ENCODE measurements around the gene NRP1. TPM values are rescaled to one million over a fixed set of nuclear protein-coding genes. Genes with fewer than 3 reads are reported as not detected.

NRP1 gene
- total and polyA plus RNA-seq, 2 of the 8 experiments (the other 6 are each of a cell fraction or from before 2014, with no cell fraction given), result 1.2 to 2.1 TPM

DNA sequence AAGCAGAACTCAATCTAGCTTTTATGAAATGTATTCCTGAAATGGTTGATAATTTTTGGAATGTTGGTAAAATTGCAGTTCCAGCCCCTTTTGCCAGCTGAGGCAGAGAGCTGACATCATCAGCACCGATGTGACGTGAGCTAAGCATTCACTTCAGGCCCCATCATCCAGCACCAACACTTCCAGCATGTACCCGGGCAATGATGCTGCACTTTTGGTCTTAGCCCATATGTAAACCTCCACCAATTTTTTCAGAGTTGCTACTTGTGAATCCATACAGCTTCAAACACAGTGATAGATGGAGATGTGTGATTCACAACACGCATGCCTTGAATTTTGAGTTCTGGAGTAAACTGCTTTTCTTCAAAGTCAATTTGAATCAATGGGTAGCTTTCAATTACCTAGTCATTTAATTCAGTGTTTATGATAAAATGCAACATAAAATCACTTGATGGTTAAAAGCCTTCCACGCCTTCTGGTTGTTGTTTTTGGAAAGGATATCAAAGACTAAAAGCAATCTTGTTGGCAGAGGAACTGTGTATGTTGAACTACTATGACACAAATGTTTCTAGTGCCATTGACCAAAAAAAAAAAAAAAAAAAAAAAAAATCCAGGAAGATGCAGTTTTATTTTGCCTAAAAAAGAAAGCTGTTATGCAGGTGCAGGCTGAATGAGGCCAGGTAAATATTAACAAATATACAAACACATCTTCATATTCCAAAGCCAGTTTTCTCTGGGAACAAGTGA lies 73.9 kb downstream of the NRP1 start (continued):
- TF ChIP-seq RFX5 (IDR thresholded peaks at IDR 0.05; ENCODE audit: borderline replicate concordance, low read depth, low read length) (no peak), TAF1 (IDR thresholded peaks at IDR 0.05; ENCODE audit: low read depth, low read length) (no peak), EZH2 (IDR thresholded peaks at IDR 0.05; ENCODE audit: low read depth, low read length, severe bottlenecking) (no peak), SP4 (IDR thresholded peaks at IDR 0.05; ENCODE audit: low read length) (no peak)
- TF ChIP-seq, protein P1, sequence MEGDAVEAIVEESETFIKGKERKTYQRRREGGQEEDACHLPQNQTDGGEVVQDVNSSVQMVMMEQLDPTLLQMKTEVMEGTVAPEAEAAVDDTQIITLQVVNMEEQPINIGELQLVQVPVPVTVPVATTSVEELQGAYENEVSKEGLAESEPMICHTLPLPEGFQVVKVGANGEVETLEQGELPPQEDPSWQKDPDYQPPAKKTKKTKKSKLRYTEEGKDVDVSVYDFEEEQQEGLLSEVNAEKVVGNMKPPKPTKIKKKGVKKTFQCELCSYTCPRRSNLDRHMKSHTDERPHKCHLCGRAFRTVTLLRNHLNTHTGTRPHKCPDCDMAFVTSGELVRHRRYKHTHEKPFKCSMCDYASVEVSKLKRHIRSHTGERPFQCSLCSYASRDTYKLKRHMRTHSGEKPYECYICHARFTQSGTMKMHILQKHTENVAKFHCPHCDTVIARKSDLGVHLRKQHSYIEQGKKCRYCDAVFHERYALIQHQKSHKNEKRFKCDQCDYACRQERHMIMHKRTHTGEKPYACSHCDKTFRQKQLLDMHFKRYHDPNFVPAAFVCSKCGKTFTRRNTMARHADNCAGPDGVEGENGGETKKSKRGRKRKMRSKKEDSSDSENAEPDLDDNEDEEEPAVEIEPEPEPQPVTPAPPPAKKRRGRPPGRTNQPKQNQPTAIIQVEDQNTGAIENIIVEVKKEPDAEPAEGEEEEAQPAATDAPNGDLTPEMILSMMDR (IDR thresholded peaks at IDR 0.05; ENCODE audit: control extremely low read depth in 1 of 3, insufficient read depth in 1 of 3, low read depth in 1 of 3, low read length in 3 of 3), result no peak
